NCI-H510A treated with DMSO at 0.1 percent for 48 hours (cell line): ENCODE data around the gene PRRC2B.
"Not testable (repeated sequence)": the region's sequence is repeated elsewhere in the genome, so short reads cannot be mapped to it uniquely, and the experiment has no call there.

Source experiments
- DNase-seq: peaks from one replicate; lab custom pipeline; 2025; lab: John Stamatoyannopoulos, UW

The PRRC2B gene

GRCh38 chr9:131393622-131394463, at the start of gene PRRC2B:
TSS of gene PRRC2B (plus strand) at chr9:131394086. CDS start at chr9:131430145, 36,059 bp downstream.
- DNase-seq, result peak; percentile 99

DNA sequence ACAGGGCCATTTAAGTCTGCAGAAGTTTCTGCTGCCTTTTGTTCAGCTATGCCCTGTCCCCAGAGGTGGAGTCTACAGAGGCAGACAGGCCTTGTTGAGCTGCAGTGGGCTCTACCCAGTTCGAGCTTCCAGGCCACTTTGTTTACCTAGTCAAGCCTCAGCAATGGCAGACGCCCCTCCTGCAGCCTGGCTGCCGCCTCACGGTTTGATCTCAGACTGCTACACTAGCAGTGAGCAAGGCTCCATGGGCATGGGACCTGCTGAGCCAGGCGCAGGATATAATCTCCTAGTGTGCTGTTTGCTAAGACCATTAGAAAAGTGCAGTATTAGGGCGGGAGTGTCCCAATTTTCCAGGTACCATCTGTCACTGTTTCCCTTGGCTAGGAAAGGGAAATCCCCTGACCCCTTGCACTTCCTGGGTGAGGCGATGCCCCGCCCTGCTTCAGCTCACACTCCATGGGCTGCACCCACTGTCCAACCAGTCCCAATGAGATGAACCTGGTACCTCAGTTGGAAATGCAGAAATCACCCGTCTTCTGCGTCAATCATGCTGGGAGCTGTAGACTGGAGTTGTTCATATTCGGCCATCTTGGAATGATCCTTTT, 48.9 kb upstream of the PRRC2B start:
- DNase-seq, result not testable (repeated sequence)

DNA sequence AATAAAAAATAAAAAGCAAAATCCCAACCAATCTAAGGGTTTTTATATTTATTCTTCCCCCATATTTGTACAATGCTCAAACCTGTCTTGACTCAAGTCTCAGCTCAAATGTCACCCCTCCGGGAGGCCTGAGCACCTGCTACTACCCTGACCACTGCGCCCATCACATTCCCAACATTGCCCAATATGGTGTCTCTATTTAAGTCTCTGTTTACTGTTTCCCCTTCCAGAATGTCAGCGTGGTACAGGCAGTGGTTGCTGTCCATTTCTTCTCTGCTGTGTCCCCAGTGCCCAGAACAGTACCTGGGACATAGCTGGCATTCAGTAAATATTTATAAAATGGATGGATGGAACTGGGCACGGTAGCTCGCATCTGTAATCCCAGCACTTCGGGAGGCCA, 47.3 kb upstream of the PRRC2B start:
- no peak for DNase-seq

GRCh38 chr9:131347376-131348020, 46.4 kb upstream of the PRRC2B start:
- no peak for DNase-seq

DNA sequence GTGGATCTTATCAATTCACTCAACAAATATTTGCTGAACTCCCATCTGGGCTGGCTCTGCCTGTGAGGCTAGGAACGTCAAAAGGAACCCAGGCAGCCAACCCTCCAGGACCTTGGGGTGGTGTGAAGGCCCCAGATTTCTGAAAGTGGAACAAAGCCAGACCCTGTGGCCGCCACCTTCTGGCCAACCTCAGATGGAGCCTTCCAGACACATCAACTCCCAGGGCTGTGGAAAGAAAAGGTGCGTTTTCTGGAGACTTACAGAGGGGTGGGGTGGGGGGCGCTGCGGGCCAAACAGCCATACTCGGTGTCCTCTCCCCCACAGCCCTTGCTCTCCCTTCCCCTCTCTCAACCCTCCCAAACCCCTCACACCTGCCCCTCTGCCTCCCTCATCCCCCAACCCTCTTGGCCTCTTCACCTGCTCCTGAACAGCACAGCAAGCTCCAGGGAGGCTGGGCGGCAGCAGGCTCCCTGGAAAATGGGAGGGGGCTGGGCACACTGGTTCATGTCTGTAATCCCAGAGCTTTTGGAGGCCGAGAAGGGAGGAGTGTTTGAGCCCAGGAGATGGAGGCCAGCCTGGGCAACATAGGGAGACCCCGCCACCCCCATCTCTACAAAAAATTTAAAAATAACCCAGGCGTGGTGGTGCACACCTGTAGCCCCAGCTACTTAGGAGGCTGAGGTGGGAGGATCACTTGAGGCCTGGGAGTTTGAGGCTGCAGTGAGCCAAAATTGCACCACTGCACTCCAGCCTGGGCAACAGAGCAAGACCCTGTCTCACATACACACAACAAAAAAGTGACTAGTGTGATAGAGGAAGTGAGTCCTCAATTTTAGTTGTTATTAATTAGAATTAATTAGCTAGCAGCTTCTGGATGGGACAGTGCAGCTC, 45.0 kb upstream of the PRRC2B start:
- DNase-seq, result no peak

DNA sequence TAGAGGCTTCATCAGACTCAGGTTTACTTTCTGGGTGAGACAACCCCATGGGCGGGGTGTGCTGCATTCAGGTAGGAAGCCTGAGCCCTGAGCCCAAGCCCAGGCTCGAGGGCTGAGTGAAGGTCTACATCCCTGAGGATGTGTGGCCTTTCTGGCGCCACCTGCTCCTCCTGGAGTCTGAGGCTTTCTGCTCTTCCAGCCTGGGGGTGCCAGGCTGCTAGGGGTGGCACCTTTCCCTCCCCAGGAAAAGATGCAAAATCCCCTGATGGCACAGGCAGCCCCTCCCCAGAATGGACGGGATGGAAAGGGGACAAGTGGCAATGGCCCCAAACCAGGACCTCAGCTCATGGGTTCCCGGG, 44.4 kb upstream of the PRRC2B start:
- DNase-seq, result no peak

GRCh38 chr9:131349881-131350563, 43.9 kb upstream of the PRRC2B start:
- DNase-seq, result peak; percentile 95

DNA sequence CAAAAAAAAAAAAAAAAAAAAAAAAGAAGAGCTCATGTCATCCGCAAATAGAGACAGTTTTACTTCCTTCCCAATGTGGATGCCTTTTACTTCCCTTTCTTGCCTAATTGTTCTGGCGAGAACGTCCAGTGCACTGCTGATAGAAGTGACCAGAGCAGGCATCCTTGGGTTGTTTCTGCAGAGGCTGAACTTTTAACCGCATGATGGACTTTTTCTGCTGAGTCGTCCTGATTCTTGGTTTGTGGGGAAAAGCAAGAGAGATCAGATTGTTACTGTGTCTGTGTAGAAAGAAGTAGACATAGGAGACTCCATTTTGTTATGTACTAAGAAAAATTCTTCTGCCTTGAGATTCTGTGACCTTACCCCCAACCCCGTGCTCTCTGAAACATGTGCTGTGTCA, 37.4 kb upstream of the PRRC2B start:
- not testable (repeated sequence) for DNase-seq

DNA sequence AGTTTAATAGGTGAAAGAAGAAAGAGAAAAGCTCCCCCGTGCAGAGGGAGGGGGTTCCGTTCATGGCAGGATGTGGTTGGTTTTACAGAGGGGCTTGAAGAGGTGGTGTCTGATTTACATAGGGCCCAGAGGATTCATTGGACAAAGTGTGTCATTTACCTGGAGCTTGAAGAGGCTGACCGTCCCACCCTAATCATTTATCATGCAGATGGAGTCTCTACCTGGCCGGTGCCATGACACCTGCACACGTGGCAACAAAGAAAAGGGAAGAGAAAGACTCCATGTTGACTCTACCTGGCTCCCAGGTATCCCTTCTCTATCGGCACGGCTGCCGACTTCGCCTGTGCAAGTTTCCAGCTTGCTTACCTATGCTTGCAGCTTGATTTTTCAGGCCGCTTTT, 35.3 kb upstream of the PRRC2B start:
- no peak for DNase-seq

DNA sequence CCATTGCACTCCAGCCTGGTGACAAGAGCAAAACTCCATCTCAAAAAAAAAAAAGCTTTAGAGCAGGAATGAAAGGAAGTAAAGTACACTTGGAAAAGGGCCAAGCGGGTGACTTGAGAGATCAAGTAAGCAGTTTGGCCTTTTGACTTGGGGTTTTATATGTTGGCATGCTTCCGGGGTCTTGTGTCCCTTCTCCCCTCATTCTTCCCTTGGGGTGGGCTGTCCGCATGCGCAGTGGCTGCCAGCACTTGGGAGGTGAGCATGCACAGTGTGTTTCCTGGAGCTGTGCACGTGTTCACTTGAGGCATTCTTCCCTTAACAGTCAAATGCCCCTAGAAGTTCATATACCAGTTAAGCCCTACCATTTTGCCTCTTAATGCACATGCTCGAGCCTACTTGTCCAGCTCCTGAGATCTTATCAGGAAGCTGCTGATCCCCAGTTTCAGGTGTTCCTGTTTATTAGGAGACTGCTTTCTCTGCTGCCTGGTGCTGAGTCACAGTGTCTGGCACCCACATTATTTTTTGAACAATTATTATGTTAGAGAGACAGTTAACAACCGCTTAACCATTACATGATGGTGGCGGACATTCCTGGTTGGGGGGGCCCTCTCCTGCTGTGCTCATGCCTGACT, 32.6 kb upstream of the PRRC2B start:
- DNase-seq, result no peak

DNA sequence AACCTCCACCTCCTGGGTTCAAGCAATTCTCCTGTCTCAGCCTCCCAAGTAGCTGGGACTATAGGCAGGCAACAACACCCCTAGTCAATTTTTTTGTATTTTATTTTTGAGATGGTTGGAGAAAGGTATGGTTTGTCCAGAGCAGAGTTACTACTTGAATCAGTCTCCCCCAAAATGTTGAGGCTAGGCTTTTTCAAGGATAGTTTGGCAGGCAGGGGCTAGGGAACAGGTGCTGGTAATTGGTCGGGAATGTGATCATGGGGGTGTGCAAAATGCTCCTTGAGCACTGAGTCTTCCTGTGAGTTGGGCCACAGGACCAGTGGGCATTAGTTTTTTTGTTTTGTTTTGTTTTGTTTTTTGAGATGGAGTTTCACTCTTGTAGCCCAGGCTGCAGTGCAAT, 28.3 kb upstream of the PRRC2B start:
- DNase-seq, result no peak

DNA sequence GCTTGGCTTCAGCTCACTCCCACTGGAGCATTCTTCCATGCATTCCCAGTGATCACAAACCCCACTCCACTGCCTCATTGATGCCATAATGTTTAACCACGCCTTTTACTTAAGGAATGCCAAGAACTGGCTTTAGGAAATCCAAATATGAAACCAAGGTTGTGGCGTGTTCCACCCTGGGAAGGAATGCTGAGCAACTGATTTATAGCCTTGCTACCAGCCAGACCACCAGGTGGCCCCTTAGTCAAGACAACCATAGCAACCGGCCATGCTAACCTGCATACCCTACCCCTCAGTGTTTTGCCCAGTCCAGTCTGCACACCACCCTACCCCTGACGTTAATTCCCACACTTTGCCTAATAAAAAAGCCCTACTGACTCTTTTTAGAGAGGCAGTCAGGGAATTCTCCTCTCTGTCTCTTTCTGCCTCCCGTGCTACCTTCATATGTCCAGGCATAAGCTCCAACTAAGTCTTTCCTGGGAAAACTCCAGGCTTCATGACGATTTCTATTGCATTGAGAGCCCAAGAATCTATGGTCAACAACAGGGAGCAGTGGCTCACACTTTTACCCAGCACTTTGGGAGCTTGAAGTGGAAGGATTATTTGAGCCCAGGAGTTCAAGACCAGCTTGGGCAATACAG, 27.0 kb upstream of the PRRC2B start:
- DNase-seq, result no peak

DNA sequence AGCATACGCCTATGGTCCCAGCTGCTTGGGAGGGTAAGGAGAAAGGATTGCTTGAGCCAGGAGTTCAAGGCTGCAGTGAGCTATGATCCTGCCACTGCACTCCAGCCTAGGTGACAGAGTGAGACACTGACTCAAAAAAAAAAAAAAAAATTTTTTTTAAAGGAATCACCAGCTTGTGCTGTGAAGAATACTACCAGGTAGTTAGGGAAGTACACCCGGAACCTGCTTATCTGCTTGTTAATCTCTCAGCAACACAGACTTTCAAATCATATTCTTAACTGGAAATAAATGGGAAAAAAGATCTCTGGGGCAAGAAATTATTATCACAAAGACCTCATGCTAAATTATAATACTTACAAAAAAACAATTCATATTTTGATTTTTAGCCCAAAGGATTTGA, 26.4 kb upstream of the PRRC2B start:
- DNase-seq, result no peak

DNA sequence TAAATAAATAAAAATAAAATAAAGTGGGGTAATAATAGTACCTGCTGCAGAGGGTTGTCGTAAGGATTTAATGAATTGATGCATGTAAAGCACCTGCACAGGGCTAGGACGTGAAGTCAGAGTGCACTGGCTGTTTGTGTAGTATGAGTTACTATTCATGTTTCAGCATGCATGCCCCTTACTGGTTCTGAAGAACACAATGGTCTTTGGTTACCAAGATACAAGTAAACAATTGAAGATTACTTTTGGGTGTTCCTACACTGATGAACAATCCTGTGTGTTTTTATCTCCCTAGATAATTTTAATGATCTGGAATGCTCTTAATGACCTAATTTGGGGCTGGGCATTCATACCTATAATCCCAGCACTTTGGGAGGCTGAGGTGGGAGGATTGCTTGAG, 23.2 kb upstream of the PRRC2B start:
- no peak for DNase-seq

GRCh38 chr9:131372599-131372973, 21.3 kb upstream of the PRRC2B start:
- DNase-seq, result not testable (repeated sequence)

GRCh38 chr9:131374638-131375037, 19.2 kb upstream of the PRRC2B start:
- DNase-seq, result not testable (repeated sequence)

DNA sequence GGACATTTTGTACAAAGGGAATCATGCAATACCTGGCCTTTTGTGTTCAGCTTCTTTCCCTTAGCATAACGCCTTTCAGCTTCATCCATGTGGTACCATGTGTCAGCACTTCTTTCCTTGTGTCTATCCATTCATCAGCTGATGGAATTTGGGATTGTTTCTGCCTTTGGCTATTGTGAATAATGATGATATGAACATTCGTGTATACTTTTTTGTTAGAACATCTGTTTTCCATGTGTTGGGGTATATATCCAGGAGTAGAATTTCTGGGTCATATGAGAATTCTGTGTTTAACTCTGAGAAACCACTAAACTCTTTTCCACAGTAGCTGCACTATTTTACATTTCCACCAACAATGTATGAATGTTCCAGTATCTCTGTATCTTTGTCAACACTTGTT, 14.8 kb upstream of the PRRC2B start:
- no peak for DNase-seq

DNA sequence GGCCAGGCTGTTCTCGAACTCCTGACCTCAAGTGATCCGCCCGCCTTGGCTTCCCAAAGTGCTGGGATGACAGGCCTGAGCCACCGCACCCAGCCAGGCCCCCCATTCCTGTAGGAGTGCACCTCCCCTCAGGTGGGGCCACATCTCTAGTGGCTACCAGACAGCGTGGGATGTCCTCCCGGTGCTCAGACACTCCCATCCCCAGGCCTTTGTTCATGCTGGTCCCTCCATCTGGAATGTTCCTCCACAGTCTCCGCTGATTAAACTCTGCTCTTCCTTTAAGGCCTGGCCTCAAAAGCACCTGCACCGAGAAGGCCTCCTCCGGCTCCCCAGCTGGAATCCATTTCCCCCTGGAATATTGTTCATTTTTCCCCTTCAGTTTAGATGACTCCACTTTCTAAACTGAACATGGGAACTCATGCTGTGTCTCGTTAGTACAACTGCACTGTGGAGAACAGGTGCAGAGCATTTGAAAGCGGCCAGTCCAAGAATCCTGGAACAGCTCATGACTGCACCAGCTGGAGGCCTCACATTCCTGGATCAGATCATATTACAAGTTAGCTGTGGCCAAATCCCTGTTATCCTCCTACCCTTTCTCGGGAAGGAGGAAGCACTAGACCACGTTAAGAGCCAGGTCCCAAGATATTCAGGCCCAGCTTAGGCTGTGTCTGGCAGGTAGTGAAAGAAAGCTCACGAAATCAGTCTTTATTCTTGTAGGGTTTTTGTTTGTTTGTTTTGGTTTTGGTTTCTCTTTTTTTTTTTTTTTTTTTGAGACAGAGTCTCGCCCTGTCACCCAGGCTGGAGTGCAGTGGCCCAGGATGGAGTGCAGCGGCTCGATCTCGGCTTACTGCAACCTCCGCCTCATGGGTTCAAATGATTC, 10.8 kb upstream of the PRRC2B start:
- DNase-seq, result peak; percentile 95

DNA sequence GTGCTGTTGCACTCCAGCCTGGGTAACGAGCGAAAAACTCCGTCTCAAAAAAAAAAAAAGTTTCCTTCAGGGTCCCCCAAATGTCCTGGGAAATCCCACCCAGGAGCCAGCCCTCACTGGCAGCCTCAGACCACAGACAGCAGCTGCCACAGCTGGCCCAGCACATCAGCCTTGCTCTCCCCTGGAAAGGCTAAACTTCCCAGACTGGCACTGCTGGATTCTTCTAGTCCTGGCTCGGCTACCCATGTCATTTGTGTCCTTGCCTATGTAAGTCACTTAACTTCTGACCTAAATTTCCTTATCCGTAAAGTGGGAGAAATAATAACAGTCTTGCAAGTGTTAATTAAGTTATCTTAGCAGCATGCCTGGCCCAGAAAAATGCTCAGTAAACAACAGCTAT, 8.6 kb upstream of the PRRC2B start:
- DNase-seq, result no peak

DNA sequence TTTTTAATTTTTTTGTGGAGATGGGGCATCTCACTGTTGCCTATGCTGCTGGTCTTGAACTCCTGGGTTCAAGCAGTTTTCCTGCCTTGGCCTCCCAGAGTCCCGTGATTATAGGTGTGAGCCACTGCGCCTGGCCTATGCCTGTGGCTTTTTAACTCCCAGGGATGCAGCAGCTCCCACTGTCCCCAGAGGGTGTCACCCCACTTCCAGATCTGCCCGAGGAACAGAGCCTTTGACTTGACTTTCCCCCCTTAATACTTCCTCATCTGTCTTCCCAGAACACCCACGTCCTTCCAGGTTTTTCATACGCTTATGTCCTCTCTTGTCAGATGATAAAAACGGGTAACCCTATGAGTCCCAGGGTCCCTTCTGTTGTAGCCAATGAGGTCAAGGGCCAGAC, 7.6 kb upstream of the PRRC2B start:
- DNase-seq, result no peak
